Measurements from ENCODE around the gene IFT52.

Gene IFT52, protein sequence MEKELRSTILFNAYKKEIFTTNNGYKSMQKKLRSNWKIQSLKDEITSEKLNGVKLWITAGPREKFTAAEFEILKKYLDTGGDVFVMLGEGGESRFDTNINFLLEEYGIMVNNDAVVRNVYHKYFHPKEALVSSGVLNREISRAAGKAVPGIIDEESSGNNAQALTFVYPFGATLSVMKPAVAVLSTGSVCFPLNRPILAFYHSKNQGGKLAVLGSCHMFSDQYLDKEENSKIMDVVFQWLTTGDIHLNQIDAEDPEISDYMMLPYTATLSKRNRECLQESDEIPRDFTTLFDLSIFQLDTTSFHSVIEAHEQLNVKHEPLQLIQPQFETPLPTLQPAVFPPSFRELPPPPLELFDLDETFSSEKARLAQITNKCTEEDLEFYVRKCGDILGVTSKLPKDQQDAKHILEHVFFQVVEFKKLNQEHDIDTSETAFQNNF

DNA sequence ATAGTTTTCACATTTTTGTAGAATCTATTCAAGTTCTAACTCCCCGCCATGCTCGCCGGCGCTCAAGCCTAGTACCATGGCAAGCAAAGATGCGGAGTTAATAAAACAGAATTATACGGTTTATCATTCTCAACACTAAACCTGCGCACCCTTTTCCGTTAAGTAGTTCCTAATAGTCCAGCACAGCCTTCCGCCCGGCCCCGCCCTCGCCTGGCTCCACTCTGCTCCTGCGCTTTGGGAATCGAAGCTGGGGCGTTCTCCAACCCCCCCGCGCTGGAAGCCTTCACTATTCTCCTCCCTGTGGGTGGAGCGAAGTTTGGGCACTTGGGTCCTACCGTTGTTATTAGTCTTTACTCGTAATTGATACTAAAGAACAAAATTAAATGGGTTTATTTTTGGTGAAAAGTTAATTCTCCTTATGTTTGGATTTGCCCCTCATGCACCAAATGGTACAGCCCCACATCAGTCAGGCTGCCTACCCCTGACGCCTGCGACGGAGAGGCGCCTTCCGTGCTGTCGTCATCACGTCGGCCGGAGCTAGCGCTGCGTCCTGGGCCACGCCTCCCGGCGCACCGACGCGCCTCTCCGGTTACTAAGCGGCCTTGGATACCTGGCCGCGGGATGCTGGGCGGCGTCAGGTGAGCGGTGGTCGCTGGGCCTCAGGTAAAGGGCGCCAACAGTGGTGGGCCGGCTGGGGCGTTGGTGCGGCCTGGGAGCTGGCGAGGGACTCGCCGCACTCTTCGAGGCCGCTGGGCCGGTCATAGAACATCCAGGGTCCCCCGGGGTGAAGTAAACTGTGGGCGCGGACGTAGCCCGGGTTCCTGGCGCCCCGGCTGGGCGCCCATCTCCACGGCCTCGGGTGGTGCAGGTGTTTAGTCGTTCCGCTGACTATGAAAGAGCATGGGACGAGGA is at the start of gene IFT52:
Gene IFT52, plus strand, starts transcription at position 546 of the 912 bp plus-strand sequence. CDS start 3,762 bp downstream, outside the sequence.
- DNase-seq (ENCODE audit: low read depth), result peak; percentile 40

DNA sequence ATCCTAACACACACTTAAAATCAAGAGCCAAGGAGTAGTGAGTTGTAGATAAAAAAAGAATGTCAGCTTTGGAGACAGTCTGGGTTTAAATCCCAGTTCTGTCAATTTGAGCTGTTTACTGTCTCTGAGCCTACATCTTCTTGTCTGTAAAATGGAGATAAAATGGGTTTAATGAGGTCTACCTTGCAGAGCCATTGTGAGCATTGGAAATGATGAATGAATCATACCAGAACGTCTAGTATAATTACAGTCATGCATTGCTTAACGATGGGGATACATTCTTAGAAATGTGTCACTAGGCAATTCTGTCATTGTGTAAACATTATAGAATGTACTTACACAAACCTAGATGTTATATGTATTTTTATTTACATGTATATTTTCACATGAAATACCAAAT is 49.5 kb upstream of the IFT52 start:
- DNase-seq (ENCODE audit: low read depth), result no peak

DNA sequence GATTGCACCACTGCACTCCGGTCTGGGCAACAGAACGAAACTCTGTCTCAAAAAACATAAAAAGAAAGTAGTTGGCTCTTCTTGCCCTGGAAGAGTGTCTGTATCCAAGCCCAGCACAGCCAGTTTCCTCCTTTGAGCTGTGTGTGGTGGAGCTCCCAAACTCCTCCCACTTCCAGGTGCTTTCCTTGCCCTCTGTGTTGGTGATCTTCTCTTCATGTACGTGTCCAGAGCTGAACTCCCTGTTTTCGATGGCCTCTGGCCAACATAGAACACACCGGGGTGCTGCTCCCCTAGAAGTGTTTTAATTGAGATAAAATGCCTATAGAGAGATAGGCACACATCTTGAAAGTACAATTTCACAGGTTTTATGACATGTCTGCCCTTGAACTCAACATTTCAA is 48.6 kb upstream of the IFT52 start:
- no peak for DNase-seq (ENCODE audit: low read depth)

DNA sequence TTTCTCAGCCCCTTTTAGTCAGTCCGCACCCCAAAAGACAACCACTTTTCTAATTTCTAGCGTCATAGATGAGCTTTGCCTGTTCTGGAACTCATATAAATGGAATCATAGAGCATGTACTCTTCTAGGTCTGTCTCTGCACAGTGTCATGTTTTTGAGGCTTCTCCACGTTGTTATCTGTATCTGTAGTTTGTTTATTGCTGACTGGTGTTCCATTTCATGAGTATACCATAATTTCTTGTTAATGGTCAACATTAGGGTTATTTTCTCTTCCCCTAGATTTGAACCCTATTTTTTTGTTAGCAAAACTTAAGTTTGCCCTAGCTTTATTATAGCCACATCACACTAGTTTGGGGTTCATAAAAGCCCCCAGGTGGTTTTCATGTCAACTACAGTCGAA is 48.1 kb upstream of the IFT52 start:
- DNase-seq (ENCODE audit: low read depth), result no peak

DNA sequence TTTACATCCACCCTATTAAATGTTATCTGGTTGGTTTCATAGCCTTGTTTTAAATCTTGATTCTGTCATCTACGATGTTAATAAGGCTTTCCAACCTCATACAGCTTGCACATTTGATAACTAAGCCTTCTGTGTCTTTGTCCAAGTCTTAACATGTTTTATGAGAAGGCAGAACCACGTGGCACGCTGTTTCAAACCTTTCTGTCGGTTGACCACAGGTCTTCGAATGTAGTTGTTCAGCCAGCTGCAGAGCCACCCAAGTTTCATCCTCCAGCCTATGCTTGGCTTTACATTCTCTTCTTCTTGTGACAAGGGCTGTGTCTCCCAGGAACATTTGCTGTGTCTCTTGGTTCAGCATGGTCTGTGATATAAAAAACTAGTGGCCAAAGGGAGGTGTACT is 47.6 kb upstream of the IFT52 start:
- DNase-seq (ENCODE audit: low read depth), result no peak

DNA sequence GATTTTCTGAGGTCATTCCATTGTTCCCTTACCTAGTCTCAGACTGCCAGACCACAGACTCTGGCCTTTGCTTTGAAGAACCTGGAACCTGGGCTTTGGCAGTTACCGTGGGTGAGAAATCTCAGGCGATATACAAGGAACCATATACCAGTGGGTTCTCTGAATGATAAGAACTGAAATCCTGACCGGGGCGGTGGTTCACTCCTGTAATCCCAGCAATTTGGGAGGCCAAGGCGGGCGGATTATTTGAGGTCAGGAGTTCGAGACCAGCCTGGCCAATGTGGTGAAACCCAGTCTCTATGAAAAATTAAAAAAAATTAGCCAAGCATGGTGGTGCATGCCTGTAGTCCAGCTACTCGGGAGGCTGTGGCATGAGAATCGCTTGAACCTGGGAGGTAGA is 46.2 kb upstream of the IFT52 start:
- DNase-seq (ENCODE audit: low read depth), result no peak

DNA sequence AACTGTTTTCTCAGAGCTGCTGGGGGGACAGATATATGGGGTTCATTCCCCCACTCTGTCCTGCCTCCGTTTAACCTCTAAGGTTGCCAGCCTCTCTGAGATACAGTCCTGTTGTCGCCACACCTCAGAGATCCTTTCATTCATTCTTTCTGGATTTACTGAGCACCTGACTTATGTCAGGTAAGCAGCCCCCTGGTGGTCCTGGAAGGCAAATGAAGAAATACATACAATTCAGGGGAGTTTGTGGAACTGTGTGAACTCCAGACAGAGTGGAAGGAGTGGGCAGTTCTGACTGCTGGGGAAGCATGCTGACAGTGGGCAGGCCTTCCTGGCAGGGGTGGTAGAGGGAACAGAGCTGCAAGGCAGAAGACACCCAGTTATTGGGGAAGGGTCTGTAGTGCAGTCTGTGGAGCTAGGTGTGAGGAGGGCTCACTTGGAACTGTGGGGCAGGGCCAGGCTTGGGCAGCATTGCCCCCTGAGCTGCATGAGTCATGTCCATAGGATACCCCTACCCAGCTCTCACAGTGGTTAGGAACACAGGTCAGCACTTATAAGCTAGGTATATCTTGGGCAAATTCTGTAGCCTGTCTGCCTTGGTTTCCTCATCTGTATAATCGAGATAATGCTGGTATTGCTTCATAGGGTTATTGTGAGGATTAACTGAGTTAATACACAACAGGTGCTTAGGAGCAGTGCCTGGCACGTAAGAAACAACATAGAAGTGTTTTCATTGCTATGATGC is 44.7 kb upstream of the IFT52 start:
- DNase-seq (ENCODE audit: low read depth), result no peak

DNA sequence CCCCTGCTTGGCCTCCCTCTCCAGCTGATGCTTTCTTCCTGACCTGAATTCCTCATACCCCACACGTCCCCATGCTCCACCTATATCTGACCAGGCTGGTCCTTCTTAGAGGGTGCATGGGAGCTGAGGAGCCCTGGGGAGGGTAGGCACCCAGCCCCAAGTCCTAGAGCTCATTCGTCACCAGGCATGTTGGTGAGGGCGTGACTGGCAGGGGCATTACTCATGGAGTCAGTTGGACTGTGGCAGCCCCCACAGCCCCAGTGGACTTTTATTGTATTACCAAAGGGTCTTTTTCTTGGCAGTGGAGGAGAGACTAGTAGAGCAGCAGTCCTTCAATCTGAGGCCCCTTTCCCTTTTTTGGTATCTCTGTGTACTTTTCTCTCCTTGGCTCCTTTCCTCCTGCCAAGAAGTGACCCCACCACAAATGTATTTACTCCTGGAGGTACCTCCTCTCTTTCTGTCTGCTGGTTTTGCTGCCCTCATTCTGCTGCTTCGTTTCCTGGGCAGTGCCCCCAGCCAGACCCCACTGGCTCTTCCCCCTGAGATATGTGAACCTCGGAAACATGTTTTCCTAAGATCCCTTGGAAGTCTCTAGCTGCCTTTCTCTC is 42.4 kb upstream of the IFT52 start:
- no peak for DNase-seq (ENCODE audit: low read depth)

DNA sequence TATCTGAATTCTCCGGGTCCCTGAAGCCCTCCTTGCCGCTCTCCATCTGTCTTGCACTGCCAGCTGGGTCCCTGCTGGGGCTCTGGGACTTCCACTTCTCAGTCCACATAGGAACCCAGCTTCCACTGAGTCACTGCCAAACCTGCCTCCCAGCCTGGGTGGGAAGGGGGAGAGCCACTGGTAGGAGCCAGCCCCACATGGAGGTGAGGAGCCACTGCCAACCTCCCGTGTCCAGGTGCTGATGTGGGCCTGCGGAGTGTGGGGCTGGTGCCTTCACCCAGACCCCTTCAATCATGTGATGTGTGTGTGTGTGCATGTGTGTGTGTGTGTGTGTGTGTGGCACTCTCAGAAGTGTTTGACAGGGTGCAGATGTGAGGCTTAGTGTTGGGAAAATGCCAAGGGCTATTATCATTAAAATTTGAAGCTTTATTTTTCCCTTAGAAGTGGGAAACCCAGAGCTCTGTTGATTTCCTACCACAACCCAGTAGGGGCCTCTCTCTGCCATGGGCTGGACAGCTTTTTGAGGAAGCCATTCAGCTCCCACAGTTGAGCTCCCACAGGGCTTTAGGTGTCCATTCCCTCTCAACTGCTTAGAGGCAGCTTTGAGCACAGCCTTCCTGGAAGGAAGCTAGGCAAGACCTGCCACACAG is 41.2 kb upstream of the IFT52 start:
- no peak for DNase-seq (ENCODE audit: low read depth)

DNA sequence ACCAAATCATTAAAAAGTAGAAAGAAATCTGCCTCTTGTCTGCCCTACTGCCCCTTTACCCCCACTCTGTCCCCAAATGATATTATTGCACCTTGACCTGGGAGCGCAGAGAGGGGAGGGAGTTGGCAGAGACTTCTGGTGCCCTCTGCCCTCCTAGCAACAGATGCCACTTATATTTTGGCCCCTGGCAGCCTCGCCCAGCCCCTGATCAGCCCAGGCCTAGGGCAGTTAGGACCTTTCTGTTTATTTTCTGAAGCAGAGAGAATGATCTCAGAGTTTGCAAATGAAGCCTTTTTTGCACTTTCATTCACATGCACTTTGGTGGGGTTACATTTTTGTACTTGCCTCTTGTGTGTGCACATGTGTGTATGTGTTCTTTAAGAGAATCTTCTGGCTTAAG is 40.3 kb upstream of the IFT52 start:
- DNase-seq (ENCODE audit: low read depth), result no peak

DNA sequence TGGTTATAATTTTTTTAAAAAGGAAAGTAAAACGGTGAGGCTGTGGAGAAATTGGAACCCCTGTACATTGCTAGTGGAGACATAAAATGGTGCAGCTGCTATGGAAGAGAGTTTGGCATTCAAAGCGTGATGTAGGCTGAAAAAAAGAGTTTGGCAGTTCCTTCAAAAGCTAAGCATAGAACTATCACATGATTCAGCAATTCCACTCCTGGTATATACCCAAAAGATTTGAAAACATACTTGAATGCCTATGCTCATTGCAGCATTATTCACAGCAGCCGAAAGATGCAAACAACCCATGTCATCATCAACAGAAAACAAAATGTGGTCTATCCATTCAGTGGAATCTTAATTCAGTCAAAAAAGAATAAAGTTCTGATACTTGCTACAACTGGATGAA is 36.4 kb upstream of the IFT52 start:
- no peak for DNase-seq (ENCODE audit: low read depth)

DNA sequence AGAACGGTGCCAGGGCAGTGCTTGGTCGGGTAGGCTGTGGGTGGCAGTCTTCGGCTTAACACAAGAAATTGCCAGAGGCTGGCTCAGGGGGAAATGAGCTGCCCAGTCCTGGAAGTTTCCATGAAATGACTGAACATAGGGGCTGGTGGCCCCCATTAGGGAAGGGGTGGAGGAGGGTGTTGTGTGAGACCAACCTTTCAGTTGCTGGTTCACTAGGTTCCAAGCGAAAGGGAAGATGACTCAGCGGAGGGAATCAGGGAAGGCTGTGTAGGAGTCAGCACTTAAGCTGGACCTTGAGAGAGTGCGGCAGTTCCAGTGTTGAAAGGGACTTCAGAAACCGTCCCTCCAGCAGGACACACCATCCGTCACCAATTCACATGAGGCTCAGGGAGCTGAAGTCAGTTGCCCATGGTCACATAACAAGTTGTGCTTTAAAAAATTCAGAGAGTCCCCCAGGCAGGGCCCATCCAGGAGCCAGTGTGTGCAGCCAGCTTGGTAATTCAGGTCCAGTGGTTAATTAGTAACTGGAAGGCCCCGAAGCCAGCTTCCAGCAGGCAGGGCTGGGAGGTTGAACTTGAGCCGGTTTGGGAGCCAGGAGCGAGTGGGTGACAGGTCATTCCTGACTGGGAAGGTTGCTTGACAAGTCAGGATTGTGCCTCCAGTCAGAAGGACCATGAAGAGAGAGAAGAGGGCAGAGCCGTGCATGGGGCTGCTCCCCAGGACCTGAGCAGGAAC is 32.2 kb upstream of the IFT52 start, which contains the start of gene SGK2:
Gene SGK2, plus strand, starts transcription at position 616 of the 735 bp plus-strand sequence. CDS start 7,469 bp downstream, outside the sequence.
- no peak for DNase-seq (ENCODE audit: low read depth)

DNA sequence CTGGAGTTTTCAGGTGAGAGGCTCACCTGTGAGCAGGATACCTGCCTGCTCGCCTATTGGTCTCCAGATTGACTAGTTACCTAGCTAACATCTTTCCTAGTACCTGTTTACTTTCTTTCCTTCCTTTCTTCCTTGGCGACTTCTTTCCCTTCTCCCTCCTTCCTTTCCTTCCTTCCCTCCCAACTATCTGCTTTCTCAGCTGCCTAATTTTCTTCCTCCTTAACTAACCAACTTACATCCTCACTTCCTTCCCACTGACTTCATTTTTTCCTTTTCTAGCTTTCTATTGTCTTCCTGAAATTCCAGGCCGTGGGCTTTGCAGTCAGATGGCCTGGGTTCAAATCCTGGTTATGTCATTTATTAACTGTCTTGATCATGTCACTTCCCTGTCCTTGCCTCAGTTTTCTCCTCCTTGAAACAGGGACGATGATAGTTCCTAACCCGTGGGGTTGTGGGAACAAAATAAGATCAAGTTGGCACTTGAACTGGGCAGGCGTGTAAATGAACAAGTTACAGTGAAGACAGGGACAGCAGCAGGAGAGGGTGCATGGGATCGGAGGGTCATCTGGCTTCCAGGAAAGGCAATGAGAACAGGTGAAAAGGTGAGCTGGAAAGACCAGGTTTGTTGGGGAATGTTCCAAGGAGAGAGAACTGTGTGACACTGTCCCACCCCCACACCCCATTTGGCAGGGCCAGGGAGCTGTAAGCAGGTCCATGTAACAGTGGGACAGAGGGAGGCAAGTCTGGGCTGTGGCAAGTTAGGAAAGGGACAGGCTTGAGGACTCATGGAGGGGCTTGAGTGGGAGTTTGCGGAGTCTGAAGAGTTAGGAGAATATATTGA is 31.4 kb upstream of the IFT52 start:
- no peak for DNase-seq (ENCODE audit: low read depth)

DNA sequence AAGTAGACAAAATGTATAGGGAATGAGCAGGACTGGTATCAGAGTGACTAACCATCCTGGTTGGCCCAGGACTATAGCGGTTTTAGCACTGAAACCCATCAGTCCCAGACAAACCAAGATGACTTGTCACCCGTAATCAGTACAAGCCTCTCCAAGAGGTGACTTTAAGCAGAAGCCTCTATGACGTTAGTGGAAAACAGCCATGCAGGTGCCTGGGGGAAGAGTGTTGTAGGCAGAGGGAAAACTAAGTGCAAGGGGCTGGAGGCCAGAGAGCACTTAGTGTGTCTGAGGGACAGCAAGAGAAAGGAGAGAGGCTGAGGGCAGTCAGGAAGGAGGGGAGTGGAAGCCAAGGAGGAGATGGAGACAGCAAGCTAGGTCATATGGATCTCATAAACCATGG is 29.8 kb upstream of the IFT52 start:
- no peak for DNase-seq (ENCODE audit: low read depth)

DNA sequence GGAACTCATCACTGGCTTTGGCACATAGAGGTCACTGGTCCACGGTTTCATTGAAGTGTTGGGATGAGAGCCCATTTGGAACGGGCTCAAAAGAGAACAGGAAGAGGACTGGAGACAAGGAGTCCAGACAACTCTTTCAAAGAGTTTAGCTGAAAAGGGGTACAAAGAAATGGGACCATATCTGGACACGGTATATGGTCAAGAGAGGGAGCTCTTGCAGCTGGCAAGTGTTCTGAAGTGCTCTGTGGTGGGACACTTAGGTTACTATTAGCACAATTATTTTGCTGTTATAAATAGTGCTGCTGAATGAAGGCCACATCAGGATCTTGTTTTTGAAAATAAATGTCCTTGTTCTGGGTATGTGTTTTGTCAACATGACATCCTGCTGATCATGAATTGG is 27.3 kb upstream of the IFT52 start:
- no peak for DNase-seq (ENCODE audit: low read depth)

DNA sequence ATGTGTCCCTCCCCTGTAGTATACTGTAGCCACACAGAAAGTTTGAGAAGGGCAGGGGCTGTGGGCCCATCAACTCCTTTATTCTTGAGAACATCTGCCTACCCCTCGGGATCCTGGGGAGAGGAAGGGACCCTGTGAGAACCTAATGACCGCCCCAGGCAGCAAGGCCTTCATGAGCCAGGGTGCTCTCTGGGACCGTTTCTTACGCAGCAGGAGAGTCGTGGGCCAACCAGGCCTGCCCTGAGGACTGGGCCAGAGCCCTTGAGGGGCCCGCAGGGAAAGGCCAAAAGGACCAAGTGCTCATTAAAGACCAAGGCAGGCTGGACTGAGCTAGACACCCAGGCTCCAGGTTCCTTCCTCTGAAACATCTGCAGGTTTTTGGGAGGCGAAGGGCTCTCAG is 26.7 kb upstream of the IFT52 start:
- no peak for DNase-seq (ENCODE audit: low read depth)

DNA sequence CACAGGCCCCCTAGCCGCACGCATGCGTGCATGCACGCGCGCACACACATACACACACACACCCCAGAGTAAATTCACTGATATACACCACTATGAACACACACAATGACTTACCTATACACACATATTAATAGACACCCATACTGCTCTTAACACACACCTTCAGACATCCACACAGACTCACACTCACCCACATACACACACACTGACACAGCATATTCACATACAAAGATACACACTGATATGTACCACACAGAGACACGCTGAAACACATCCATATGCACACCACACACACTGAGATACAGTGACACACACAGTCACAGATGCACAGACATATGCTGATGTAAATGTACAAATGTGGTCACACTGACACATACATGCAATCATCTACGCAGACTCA is 26.3 kb upstream of the IFT52 start:
- no peak for DNase-seq (ENCODE audit: low read depth)

DNA sequence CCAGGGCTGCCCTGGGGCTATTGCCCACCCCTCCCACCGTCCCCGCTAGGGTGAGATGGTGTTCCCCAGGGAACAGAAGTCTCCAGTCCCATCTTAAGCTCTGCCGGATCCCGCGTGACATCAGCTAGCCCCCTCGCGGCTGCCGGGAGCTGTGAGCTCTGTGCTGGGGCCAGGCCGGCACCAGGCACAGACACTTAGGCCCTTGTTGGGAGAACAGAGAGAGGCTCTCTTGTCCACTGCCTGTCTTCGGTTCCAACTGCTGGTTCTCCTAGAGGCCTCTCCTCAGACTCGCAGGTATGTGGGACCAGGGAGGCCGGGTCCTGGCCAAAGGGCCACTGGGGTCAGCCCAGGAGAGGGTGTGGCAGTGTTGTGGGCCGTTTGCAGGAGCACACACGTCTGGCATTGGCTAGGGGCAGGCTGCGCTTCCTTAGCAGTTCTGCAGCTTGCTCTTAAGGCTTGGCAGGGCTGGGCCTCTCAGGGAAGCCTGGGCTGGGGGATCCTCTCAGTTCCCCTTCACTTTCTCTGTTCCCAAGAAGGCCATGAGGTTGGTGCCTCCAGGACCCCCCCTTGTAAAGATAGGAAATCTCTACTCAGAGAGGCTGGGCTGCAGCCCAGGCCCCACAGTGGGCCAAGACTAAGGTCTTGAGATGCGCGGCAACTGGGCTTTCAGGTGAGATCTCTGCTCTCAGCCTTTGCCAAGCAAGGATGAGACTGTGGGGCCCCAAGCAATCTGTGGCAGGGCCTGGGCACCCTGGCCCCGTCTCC is 25.6 kb upstream of the IFT52 start:
- DNase-seq (ENCODE audit: low read depth), result no peak

DNA sequence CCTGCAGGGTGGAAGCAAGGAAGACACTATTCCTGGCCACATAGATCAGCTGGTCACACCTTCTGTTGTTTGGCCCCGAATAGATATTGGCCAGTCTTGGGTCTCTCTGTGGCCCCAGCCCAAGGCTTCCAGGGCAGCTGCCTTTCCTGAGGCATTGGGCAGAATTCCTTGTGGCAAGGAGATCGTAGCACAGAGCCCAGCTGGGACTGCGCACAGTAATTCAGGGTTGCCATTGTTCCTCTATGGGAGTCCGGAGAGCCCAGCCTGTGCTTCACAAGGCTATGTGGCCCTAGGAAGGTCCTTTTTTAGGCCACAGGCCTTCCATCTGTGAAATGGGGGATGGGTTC is 25.0 kb upstream of the IFT52 start:
- DNase-seq (ENCODE audit: low read depth), result no peak
